ENCODE data around the gene MTG2. TPM values are rescaled to one million over a fixed set of nuclear protein-coding genes. Genes with fewer than 3 reads are reported as not detected.

Gene MTG2
- total RNA-seq, 1 donor from 2014 or later = 24.0 TPM

DNA sequence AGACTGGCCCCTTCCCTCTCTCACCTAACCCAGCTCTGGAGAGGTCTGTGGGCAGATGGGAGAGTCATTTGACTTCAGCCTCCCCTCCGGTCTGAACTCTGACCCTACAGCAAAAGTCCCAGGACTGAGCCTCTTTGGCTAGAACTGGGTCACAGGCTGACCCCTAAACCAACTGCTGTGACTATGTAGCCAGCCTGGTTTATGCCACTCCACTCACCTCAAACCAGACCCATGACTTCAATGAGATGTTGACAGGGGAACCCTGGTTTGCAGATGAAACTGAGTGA, 54.6 kb downstream of the MTG2 start:
- Histone ChIP-seq H3K4me3 (ENCODE audit: low read depth, low read length) (no peak overlapping the region), H3K36me3 (ENCODE audit: control insufficient read depth, insufficient read depth, low read length) (no peaks in the 10 kb centered on the region), H3K27me3 (ENCODE audit: control insufficient read depth, insufficient read depth, low read length) (no peaks in the 10 kb centered on the region)
- DNase-seq (ENCODE audit: low read depth) = no peak
- FAIRE-seq = no peak
- TF ChIP-seq, protein P1, sequence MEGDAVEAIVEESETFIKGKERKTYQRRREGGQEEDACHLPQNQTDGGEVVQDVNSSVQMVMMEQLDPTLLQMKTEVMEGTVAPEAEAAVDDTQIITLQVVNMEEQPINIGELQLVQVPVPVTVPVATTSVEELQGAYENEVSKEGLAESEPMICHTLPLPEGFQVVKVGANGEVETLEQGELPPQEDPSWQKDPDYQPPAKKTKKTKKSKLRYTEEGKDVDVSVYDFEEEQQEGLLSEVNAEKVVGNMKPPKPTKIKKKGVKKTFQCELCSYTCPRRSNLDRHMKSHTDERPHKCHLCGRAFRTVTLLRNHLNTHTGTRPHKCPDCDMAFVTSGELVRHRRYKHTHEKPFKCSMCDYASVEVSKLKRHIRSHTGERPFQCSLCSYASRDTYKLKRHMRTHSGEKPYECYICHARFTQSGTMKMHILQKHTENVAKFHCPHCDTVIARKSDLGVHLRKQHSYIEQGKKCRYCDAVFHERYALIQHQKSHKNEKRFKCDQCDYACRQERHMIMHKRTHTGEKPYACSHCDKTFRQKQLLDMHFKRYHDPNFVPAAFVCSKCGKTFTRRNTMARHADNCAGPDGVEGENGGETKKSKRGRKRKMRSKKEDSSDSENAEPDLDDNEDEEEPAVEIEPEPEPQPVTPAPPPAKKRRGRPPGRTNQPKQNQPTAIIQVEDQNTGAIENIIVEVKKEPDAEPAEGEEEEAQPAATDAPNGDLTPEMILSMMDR (IDR thresholded peaks at IDR 0.05; ENCODE audit: insufficient read depth, low read length, severe bottlenecking) = no peak

DNA sequence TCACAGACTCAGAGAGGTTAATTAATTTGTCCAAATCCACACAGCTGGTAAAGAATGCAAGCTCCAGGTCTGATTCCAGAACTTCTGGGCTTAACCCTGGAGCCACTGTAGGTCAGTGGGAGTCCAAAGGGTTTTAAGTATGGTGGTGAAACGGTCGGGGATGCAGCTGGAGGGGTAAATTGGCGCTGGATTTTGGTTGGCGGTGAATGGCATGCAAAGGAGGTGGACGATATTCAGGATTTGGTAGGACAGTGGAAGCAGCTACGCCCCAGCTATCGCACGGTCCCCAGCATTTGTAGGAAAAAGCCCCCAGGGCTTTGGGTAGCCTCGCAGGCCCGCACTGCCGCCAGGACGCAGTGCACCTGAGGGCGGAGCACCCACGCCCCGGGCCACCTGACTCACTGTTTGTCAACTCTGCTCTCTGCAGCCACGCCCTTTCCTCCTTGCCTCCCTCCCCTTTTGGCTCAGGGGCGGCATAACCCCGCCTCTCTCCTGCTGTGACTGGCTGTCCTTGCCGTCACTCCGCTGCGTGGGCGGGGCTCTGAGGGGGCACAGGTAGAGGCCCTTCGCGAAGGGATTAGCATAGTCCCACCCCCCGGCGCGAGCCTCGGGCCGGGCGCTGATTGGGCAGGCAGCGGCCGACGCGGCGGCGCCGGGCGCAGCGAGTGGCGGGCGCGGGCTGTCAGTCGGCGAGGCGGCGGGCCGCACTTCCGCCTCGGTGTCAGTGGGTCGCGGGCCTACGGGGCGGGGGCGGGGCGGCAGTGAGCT, 55.2 kb downstream of the MTG2 start, which contains the start of gene OSBPL2:
OSBPL2 (plus strand) TSS at position 721 of the 768 bp plus-strand sequence. CDS start 17,664 bp downstream, outside the sequence.
- peak within 1 kb of the TSS; percentile 68 for H3K4me3 ChIP-seq (ENCODE audit: low read depth, low read length)
- peaks cover 3% of the 10 kb centered on the region for H3K36me3 ChIP-seq (ENCODE audit: control insufficient read depth, insufficient read depth, low read length)
- DNase-seq (ENCODE audit: low read depth) (peak; percentile 95), FAIRE-seq (no peak)
- TF ChIP-seq, protein P1 (IDR thresholded peaks at IDR 0.05; ENCODE audit: insufficient read depth, low read length, severe bottlenecking) = no peak
- H3K27me3 ChIP-seq (ENCODE audit: control insufficient read depth, insufficient read depth, low read length) = no peaks in the 10 kb centered on the region

DNA sequence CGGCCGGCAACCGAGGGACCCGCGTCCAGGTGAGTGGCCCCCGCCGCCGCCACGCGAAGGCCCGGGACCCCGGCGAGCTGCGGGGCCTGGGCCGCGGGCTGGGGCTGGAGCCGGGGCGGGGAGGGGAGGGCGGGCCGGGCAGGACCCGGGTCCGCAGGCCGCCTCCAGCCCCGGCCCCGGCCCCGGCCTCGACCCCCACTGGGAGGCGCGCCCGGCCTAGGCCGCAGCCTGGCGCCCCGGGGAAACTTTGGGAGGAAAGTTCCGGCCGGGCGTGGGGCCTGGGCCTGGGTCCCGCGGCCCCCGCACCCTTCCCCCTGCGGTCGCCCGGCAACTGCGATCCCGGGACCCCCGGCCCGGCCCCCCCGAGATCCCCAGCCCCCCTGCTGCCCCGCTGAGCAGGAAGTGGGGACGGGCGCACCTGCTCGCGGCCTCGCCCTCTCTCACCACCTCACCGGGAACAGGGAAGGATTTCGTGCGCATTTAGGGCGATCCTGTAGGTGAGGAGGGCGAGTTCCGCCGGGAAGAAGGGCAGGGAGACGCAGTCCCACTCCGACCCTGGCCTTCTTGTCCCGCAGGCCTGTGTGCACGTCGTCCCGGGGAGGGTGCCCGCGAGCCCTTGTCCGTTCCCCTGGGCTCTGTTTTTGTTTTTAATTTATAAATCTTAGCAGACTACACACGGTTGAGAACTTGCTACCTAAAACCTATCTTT, 55.9 kb downstream of the MTG2 start:
- TF ChIP-seq, protein P1 (IDR thresholded peaks at IDR 0.05; ENCODE audit: insufficient read depth, low read length, severe bottlenecking) = no peak
- Histone ChIP-seq H3K27me3 (ENCODE audit: control insufficient read depth, insufficient read depth, low read length) (no peaks in the 10 kb centered on the region), H3K36me3 (ENCODE audit: control insufficient read depth, insufficient read depth, low read length) (peaks cover 5% of the 10 kb centered on the region), H3K4me3 (ENCODE audit: low read depth, low read length) (peak overlapping the region; percentile 68)
- DNase-seq (ENCODE audit: low read depth) (no peak), FAIRE-seq (no peak)

DNA sequence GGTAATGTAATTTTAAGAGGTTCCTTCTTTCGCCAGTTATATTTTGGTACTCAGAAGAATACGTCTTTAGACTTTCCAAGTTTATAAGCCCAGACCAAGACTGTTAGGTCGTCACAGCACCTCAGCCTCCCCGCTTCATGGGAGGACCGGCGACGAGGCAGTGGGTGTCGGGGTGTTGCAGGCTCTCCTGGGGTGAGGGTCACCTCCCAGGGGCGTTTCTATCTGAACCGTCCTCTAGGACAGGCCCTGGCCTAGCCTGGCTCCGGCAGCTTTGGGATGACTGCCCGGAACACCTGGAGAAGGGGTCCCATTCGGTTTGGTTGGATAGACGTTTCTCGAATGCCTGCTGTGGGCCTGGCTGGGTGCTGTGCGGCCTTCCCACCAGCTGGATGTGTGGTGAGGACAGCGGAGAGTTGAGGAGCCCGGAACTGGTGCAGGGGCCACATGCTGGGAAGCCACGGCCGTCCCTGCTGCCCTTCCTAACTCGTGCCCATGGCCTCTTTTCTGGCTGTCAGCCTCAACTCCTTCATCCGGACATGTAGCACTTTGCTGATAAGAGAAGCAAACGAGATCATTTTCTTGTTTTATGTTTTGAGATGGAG, 56.6 kb downstream of the MTG2 start:
- no peaks in the 10 kb centered on the region for H3K27me3 ChIP-seq (ENCODE audit: control insufficient read depth, insufficient read depth, low read length)
- no peak for DNase-seq (ENCODE audit: low read depth)
- peak overlapping the region; percentile 68 for H3K4me3 ChIP-seq (ENCODE audit: low read depth, low read length)
- peaks cover 9% of the 10 kb centered on the region for H3K36me3 ChIP-seq (ENCODE audit: control insufficient read depth, insufficient read depth, low read length)
- TF ChIP-seq, protein P1 (IDR thresholded peaks at IDR 0.05; ENCODE audit: insufficient read depth, low read length, severe bottlenecking) = no peak
- no peak for FAIRE-seq

DNA sequence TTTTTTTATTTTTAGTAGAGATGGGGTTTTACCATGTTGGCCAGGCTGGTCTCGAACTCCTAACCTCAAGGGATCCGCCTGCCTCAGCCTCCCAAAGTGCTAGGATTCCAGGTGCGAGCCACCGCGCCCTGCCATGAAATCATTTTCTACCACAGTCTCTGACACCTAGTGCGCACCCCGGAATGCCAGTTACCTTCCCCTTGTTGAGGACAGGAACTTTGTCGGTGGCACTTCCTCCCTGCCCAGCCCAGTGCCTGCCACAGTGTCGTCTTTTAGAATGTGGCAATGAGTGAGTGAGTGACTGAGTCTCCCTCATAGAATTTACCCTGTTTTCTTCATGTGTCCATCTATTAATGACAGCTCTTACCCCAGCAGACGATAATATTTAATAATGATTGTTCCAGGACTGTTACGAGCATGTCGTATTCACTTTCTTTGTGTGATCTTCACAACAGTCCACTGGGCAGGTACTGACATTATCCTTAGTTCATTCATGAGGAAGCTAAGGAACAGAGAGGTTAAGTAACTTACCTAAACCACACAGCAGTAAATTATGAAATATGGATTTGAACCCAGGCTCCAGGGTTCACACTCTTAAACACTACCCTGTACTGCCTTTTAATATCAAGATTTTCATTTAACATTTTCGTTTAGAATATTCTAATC, 57.3 kb downstream of the MTG2 start:
- TF ChIP-seq, protein P1 (IDR thresholded peaks at IDR 0.05; ENCODE audit: insufficient read depth, low read length, severe bottlenecking) = no peak
- no peaks in the 10 kb centered on the region for H3K27me3 ChIP-seq (ENCODE audit: control insufficient read depth, insufficient read depth, low read length)
- DNase-seq (ENCODE audit: low read depth) = no peak
- peaks cover 11% of the 10 kb centered on the region for H3K36me3 ChIP-seq (ENCODE audit: control insufficient read depth, insufficient read depth, low read length)
- no peak overlapping the region for H3K4me3 ChIP-seq (ENCODE audit: low read depth, low read length)
- FAIRE-seq = no peak

All from bronchial epithelial cell (primary cell).